ENCODE data around the gene FOXRED2.
"Not testable (repeated sequence)": the region's sequence is repeated elsewhere in the genome, so short reads cannot be mapped to it uniquely, and the experiment has no call there.

The FOXRED2 gene

DNA sequence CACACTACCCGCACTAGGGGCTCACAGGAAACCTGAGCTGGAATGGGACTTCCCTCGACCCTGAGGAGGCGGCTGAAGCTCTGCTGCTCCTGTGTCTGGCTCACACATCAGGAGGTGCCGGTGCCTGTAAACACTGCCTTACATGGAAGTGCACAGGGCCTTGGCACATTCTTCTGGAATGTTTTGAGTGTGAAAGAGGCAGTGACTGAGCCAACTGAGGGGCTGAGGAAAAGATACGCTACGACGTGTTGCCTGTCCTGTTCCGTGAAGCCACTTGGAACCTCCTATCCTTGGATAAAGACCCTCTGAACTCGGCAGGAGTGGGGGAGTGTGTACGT lies 35.9 kb downstream of the FOXRED2 start:
- in situ Hi-C loops (cut with MboI; ENCODE audit: low sequenced_read_pairs): loop anchor here (5.0 kb wide), 1 partner anchor 164 kb away; no protein-coding TSS in a partner anchor

DNA sequence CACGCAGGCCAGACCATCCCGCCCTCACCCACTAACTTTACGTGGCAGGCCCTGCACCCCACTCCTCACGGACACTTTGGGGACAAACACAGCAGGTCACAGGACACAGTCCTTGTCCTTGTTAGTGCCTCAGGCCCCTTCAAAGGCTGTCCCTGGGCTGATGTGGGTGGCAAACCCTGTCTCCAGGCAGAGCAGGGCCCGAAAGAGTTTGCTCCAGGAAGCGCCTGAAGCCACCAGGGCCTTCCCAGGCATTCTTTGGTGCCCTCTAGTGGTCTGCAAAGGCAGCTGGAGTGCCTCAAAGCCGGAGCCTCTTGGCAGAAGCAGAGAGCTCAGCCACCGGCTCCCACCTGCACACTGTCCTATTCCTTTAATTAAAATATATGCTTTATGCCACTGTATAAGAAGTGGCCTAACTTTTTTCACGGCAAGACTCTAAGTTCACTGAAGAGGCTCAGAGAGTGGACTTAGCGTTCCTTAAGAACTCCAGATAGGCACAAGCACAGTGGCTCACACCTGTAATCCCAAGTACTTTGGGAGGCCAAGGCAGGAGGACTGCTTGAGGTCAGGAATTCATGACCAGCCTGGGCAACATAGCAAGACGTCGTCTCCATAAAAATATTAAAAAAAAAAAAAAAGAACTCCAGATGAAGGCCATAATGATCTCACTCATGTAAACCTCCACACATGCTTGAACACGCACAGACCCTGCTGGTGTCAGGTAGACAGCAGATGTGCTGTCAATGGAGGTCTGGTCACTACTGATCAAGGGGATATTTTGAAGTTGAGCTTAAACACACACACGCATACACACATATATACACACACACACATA lies 36.5 kb downstream of the FOXRED2 start:
- in situ Hi-C loops (cut with MboI; ENCODE audit: low sequenced_read_pairs): loop anchor here (5.0 kb wide), 1 partner anchor 163 kb away; no protein-coding TSS in a partner anchor

DNA sequence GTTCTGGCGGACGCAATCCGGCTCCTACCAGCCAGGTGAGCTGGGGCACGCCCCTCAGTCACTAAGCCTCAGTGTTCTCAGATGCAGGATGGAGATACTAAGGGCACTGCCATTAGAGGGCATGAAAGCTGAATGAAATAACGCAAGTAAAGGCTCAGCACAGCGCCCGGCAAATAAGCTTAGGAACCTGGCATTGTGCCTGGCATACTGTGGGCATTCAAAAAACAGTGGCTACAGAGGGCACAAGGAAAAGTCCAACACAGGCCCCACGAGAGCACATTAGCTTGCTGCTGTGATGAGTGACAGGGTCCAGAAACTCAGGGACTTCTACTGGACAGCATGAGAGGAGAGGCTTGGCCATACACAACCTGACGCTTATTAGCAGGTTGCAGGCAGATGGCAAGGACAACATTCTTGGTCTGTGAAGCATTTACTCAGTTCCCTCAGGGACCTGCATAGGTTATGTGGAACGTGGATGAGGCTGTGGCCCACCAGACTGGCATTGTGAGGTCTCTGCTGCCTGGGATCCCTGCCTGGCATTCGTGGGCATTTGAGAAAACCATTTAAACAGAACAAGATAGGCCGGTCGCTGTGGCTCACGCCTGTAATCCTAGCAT lies 37.6 kb downstream of the FOXRED2 start:
- in situ Hi-C loops (cut with MboI; ENCODE audit: low sequenced_read_pairs): no loop called here

DNA sequence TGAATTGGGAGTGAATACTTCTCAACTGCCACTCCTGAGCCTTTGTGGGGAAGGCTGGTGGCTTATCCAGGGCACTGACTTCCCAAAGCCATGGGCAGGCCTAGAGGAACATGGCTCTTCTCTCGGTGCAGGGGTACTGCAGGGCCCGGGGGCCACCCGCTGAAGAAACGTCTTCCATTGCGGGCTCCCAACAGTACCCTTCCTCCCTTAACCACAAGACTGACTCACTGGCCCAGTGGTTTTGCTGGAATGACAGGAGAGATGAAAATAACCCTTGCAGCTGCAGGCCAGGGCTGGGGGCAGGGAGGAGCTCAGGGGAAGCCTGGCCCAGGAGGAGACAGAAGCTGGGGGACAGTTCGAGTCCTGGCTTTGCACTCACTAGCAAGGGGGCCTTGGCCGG lies 38.9 kb downstream of the FOXRED2 start:
- in situ Hi-C loops (cut with MboI; ENCODE audit: low sequenced_read_pairs): no loop called here

DNA sequence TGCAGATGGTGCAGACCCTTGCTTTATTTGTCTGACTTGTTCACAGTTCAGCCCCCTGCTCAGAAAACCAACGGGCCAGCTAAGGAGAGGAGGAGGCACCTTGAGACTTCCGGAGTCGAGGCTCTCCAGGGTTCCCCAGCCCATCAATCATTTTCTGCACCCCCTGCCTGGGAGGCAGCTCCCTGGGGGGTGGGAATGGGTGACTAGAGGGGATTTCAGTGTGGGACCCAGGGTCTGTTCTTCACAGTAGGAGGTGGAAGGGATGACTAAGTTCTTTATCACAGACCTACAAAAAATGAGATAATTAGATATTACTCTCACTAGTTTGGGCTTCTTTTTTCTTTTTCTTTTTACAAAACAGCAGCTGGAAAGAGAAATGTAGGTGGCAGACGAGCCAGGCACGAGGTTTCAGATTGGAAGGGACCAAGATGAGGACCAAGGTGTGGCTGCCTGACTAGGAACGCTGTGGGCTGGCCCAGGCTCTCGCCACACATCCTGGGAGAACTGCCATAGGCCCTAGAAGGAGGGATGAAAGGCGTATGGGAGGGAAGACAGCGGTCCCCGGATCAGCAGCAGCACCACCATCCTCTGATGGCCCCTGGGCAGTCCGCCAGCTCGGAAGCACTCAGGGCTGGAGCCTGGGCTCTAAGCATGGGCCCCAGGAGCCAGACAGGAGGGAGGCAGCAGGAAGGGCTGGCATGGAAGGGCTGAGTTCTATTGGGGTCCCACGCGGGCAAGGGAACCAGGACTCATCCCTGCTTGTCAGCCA lies 39.6 kb downstream of the FOXRED2 start:
- in situ Hi-C loops (cut with MboI; ENCODE audit: low sequenced_read_pairs): no loop called here

DNA sequence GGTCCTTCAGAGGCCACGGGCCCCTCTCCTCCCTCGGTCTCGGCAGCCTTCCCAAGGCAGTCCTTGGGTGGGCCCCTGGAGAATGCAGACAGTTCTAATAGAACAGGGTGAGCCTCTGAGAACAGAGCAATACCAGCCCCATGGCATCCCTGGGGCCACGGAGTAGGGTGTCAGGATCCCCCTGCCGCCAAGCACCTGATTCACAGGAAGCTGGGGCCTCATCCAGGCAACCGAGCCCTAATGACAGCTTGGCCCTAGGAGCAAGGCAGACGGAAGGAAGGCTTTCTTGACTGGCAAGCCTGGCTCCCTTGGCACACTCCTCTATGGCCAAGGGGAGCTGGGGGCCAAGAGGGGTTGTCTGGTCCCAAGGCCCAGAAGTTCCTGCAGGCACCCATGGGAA lies 40.6 kb downstream of the FOXRED2 start:
- in situ Hi-C loops (cut with MboI; ENCODE audit: low sequenced_read_pairs): no loop called here

DNA sequence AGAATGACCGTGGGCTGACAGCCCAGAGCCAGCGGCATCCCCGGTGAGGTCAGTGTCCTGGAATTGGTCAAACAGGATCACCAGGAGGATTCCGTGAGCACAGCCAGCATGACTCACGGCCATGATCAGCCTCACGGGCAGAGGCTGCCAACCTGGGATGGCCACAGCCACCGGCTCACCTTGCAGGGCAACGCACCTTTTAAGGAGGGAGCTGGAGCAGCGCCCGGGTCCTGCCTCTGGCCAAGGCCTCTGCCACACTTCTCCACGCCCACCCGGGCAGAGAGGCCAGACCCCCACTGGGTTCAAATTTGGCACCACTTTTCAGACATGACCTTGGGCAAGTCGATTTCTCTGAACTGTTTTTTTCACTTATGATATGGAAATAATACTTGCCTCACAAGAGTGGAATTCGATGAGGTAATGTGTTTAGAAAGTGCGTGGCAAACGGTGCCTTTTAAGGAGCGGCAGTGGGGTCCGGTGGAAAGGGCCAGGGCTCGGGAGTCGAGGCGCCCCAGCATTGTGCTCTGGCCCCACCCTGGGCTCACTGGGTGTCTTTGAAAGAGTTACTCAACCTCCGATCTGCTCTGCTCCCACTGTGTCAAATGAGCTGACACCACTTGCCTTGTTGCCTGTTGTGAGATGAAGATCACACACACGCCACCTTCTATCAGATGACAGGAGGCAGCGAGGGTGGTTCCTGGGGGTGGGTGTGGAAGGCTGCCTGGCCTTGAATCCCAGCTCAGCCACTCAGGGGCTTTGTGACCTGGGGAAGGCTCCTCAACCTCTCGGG lies 41.4 kb downstream of the FOXRED2 start:
- in situ Hi-C loops (cut with MboI; ENCODE audit: low sequenced_read_pairs): no loop called here

DNA sequence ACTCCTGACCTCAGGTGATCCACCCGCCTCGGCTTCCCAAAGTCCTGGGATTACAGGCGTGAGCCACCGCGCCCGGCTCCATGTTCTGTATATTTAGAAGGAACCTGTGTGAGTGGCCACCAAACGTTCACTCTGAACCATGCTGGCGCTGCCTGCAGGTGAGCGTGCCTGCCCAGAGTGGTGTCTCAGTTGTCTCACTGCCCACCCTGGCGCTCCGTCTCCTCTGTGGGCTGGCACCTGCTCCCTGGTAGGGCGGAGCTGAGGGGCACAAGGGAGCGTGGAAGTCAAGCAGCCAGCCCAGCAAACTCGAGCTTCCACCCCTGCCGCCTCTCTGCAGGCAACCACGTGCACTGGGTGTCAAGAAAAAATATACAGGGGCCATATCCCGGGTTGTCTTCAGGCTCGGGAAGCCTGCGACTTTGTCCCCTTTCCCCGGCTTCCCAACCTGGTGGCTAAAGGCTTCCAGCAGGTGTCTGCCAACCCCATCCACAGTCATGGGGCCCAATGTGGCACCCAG lies 42.1 kb downstream of the FOXRED2 start:
- in situ Hi-C loops (cut with MboI; ENCODE audit: low sequenced_read_pairs): no loop called here

DNA sequence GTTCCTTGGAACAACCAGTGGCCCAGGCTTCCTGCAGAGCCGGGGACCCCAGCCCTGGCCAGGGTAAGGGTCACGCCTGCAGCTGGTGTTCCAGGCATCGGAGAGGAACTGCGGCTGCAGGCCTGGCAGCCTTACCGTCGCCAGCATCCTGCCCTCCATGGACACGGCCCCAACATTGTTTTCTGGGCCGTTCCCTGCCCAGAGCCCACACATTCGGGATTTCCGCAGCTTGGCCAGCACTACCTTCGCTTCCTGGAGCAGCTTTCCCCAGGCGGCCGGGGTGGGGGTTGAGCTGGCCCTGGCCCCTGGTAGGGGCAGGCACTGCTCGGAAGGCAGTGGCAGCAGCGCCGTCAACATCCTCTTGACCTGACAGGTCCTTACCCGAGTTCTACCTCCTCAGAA lies 43.1 kb downstream of the FOXRED2 start:
- in situ Hi-C loops (cut with MboI; ENCODE audit: low sequenced_read_pairs): no loop called here

DNA sequence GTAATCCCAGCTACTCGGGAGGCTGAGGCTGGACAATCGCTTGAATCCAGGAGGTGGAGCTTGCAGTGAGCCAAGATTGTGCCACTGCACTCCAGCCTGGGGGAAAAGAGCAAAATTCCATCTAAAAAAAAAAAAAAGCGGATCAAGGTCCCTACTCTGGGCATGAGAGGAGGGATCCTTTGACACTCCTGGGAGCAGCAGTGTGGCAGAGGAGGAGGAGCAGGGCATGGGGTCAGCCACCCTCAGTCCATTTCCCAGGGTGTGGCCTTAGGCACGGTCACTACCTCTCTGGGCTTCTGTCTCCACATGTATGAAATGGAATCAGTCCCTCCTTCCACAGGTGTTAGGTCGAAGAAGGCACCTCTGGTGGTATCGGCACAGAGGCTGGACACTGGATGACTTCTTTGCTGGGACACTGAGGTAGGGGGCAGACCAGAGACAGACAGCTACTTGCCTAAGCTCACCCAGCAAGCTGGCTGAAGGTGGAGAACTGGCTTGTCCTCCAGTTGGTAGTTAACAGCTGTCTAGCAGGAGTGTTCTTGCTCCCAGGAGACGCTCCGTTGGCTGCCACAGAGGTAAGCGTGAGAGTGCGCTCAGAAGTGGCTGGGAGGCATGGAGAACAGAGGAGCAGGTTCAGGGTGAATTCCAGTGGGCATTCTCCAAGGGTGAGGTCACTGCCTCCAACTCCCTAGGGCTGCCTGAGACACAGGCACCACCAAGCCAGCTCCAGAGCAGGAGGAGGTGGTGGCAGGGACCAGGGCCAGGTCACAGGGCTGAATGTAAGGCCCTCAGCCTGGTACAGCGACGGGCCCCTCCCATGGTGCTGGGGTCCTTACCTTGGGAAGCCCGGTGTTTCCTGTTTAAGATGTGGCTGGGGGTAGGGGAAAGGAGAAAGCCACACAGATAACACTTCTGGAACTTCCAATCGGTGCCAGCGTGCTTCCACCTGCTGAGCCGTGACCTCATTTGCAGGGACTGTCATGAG lies 44.9 kb downstream of the FOXRED2 start:
- in situ Hi-C loops (cut with MboI; ENCODE audit: low sequenced_read_pairs): no loop called here

DNA sequence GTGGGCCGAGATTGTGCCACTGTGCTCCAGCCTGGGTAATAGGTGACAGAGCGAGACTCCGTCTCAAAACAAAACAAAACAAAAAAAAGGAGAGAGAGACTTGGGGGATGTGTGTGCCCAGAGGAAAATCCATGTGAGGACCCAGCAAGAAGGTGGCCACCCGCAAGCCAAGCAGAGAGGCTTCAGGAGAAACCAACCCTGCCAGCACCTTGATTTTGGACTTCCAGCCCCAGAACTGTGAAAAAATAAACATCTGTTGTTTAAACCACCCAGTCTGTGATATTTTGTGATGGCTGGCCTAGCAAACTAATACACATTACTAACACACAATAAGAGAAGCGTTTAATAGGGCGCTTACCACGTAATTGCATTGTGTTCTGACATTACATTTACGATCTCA lies 46.6 kb downstream of the FOXRED2 start:
- in situ Hi-C loops (cut with MboI; ENCODE audit: low sequenced_read_pairs): no loop called here

DNA sequence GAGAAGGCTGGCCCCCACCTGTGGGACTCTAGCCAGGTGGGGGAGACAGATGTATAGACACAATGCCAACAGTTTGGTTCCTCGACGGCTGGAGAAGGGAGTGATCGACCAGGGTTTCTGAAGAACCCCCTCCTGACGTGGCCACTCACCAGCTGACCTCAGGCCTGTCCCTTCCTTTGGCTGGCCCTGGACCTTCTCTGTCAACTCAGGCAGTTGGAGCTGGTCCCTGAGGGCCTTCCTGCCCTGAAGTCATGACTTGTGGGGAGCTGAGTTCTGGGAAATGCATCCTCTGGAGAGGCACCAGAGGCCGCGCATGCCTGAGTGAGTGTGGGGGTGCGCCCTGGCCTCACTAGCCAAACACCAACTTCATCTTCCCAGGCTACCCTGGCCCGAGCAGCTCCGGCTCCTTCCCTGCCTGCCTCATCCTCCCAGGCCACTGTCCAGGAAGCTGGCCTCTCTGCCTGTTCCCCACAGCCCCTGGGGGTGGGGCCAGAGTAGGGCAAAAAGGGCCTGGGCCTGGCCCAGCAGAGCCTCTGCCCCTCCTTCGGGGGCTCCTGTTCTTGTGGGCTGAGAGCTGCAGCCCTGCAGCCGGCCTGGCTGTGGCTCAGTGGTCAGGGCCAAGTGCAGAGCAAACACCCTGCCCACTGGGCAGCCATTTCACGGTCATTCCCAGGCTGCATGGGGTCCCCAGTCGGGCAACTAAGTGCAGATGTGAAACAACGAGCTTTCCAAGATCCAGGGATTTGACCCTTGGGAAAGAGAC lies 49.0 kb downstream of the FOXRED2 start:
- in situ Hi-C loops (cut with MboI; ENCODE audit: low sequenced_read_pairs): no loop called here

DNA sequence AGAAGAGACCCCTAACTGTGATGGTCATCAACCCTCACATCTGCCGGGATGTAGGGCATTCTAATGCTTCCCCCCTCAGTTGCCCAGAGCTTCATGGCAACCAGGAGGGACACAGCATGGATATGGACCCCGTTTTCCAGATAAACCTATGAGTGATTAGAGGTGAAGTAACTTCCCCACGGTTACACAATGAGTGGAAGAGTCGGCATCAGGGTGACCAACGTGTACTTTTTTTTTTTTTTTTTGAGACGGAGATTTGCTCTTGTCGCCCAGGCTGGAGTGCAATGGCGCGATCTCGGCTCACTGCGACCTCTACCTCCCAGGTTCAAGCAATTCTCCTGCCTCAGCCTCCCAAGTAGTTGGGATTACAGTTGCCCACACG lies 50.4 kb downstream of the FOXRED2 start:
- in situ Hi-C loops (cut with MboI; ENCODE audit: low sequenced_read_pairs): no loop called here

DNA sequence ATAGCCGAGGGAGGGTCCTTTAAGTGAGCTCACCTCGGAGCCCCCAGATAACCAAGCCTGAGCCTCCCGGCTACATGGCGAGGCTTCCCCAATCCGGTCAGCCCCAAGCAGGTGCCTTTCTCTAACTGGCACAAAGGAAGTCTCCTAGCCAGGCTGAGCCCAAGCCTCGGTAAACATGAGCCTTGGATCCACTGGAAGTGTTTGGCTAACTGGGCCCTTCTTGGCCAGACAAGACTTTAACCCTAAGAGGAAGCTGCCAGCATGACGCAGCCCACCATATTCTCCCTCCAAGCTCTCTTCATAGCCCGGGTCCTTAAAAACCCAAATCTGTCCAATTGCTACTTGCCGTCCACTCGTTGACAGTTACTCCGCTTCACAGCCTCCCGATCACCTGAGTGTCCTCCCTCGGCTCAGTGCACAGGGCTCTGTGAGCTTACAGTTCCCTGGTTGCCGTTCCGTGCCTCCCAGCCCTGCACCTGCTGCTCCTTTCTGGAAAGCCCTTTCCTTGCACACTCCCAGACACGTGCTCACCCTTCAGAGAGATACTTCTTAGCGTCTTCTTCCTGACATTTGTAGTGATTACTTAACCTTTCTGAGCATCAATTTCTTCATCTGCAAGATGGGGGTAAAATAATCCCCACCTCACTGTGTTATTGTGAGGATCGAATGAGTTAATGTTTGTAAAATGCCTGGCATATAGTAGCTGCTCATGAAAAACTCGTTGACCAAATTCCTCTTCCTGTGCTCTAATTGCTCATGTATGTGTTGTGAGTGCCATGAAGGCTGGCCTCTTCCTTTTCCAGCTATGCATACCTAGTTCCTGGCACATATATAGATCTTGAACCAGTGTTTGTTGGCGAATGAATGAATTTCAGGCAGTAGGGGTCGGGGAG lies 51.0 kb downstream of the FOXRED2 start:
- in situ Hi-C loops (cut with MboI; ENCODE audit: low sequenced_read_pairs): no loop called here

DNA sequence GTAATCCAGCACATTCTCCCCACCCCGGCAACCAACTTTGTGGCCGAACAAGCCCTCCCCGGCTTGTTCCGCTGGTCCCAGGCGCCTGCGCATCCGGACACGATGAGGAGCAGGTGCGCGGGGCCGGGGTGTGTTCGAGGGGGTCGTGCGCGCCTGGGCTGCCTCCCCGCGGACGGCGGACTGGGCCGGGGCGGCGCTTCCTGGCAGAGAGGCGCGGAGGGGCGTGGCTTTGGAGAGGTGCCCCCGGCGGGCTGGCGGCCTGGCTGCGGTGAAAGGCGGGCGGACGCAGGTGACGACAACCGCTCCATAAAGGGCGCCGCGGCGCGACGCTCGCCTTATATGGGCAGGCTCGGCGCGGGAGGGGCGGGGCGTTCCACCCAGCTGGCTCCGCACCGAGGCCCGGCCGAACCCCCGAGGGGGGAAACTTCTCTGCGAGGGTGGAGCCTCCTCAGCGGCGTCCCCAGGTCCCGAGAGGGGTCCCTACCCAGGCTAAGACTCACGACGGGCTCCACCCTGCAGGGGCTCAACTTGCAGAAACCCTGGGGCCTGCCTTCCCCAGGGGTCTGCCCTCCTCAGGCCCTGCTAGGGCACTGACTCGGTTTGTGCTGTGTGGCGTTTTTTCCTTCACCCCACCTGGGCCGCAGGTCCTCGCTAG lies 51.8 kb downstream of the FOXRED2 start:
- in situ Hi-C loops (cut with MboI; ENCODE audit: low sequenced_read_pairs): no loop called here

DNA sequence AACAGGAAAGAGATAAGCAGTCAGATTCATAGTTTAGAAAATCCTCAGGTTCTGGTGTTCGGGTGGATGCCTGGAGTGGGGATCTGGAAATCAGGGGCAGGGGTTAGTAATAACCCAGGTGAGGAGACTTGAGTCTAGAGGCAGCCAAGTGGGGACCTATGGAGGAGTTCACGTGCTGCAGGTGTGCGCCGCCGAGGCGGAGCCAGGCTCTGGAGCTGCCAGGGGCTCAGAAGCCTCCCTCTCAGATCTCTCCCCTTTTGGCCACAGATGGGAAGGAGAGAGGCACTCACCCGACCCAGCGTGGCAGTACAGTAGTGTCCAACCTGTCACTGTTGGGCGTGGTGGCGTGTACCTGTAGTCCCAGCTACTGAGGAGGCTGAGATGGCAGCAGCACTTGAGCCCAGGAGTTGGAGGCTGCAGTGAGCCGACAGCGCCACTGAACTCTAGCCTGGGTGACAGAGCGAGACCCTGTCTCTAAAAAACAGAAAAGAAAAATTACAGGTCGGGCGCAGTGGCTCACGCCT lies 52.9 kb downstream of the FOXRED2 start:
- in situ Hi-C loops (cut with MboI; ENCODE audit: low sequenced_read_pairs): no loop called here

DNA sequence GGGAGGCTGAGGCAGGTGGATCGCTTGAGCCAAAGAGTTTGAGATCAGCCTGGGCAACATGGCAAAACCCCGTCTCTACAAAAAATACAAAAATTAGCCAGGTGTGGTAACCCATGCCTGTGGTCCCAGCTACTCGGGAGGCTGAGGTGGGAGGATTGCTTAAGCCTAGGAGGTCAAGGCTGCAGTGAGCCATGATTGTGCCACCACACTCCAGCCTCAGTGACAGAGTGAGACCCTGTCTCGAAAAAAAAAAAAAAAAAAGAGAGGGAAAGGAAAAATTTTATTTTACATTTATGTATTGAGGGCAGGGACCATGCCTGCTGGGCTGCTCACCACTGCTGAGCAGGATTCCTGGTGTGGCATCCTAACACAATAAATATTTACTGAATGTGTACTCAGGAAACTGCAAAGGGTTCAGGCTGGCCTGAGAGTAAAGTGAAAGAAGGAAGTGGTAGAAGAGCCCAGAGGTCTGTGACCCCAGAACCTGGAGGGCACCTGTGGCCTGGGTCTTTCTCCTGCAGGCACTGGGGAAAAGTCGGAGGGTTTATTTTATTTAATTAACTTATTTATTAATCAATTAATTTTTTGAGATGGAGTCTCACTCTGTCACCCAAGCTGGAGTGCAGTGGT lies 53.7 kb downstream of the FOXRED2 start:
- in situ Hi-C loops (cut with MboI; ENCODE audit: low sequenced_read_pairs): not testable (repeated sequence)

Measured in HL-60/S4 treated with phorbol 12-myristate 13-acetate at 8.2 ng/mL for 4 days and 3 days (cell line).